ENCODE results near the gene KIAA0825.

The KIAA0825 gene

DNA sequence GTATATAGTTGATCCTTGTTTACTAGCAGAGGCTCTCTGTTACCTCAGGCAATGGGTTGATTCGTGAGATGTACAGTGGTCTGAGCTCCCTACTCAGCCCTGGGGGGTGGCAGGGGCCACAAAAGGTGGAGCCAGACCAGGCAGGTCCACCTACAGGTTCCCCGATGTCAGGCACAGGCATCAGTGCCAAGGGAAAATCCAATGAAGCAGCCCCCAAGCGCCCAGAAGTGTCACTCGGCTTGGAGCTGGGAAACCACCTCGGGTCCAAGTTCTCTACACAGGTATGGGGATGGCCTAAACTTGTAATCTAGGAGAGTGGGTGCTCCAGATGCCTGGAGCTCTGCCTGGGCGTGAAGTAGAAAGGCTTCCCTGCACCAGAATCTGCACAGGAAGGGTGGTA is 188.8 kb downstream of the KIAA0825 start:
- H3K4me1 ChIP-seq (ENCODE audit: insufficient read depth, insufficient read length) = no peaks in the 10 kb centered on the region

DNA sequence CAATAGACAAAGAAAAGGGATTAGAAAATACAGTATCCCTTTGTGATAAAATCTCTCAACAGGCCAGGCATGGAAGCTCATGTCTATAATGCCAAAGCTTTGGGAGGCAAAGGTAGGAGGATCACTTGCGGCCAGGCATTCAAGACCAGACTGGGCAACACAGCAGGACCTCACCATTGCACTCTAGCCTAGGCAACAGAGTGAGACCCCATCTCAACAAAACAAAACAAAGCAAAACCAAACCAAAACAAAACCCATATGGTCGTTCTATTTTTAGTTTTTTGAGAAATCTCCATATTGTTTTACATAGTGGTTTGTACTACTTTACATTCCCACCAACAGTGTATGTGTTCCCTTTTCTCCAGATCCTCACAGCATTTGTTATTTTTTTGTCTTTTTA is 193.0 kb downstream of the KIAA0825 start:
- Histone ChIP-seq H3K9me3 (ENCODE audit: insufficient read depth, low read length) (no peaks in the 10 kb centered on the region), H3K36me3 (ENCODE audit: insufficient read depth, insufficient read length, low read length) (no peaks in the 10 kb centered on the region), H3K27me3 (ENCODE audit: insufficient read depth, insufficient read length) (no peaks in the 10 kb centered on the region), H3K4me3 (ENCODE audit: insufficient read length, low read depth) (no peak overlapping the region), H3K4me1 (ENCODE audit: insufficient read depth, insufficient read length) (no peaks in the 10 kb centered on the region), H3K9ac (ENCODE audit: insufficient read length, low read depth) (no peak overlapping the region)
- TF ChIP-seq SUZ12 (IDR thresholded peaks at IDR 0.05; ENCODE audit: extremely low read depth, insufficient read depth, insufficient read length) (no peak), ZNF274 (IDR thresholded peaks at IDR 0.05; ENCODE audit: low read depth, low read length) (no peak), YY1 (IDR thresholded peaks at IDR 0.05; ENCODE audit: insufficient read depth, insufficient read length) (no peak)
- no peak for DNase-seq (ENCODE audit: low read depth, low spot score)

More for the DNA sequence above, 188.8 kb downstream of the KIAA0825 start:
- no peak for DNase-seq (ENCODE audit: low read depth, low spot score)
- Histone ChIP-seq H3K4me3 (ENCODE audit: insufficient read length, low read depth) (no peak overlapping the region), H3K9ac (ENCODE audit: insufficient read length, low read depth) (no peak overlapping the region), H3K36me3 (ENCODE audit: insufficient read depth, insufficient read length, low read length) (no peaks in the 10 kb centered on the region), H3K9me3 (ENCODE audit: insufficient read depth, low read length) (no peaks in the 10 kb centered on the region), H3K27me3 (ENCODE audit: insufficient read depth, insufficient read length) (no peaks in the 10 kb centered on the region)
- TF ChIP-seq SUZ12 (IDR thresholded peaks at IDR 0.05; ENCODE audit: extremely low read depth, insufficient read depth, insufficient read length) (no peak), YY1 (IDR thresholded peaks at IDR 0.05; ENCODE audit: insufficient read depth, insufficient read length) (no peak), ZNF274 (IDR thresholded peaks at IDR 0.05; ENCODE audit: low read depth, low read length) (no peak)

DNA sequence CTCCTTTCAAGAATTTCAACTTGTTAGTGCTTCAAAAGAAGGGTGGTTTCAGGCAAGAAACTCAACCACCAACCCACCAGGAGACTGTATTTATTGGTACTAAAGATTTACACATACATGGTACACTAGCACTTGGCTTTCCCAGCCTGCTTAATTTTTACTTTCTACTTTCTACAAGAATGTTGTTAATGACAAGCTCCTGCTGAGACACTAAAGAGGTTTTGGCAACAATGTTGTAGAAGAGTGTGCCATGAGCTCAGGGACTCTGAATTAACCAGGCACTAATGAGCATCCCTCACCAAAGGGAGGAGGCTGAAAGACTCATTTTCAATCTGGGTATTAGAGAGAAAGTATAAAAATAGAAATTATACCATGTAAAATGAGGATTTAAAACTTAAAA is 195.0 kb downstream of the KIAA0825 start:
- H3K4me1 ChIP-seq (ENCODE audit: insufficient read depth, insufficient read length) = no peaks in the 10 kb centered on the region
- H3K36me3 ChIP-seq (ENCODE audit: insufficient read depth, insufficient read length, low read length) = no peaks in the 10 kb centered on the region
- TF ChIP-seq ZNF274 (IDR thresholded peaks at IDR 0.05; ENCODE audit: low read depth, low read length) (no peak), SUZ12 (IDR thresholded peaks at IDR 0.05; ENCODE audit: extremely low read depth, insufficient read depth, insufficient read length) (no peak), YY1 (IDR thresholded peaks at IDR 0.05; ENCODE audit: insufficient read depth, insufficient read length) (no peak)
- no peaks in the 10 kb centered on the region for H3K9me3 ChIP-seq (ENCODE audit: insufficient read depth, low read length)
- no peaks in the 10 kb centered on the region for H3K27me3 ChIP-seq (ENCODE audit: insufficient read depth, insufficient read length)
- no peak for DNase-seq (ENCODE audit: low read depth, low spot score)
- no peak overlapping the region for H3K4me3 ChIP-seq (ENCODE audit: insufficient read length, low read depth)
- no peak overlapping the region for H3K9ac ChIP-seq (ENCODE audit: insufficient read length, low read depth)

- H3K9me3 ChIP-seq (ENCODE audit: insufficient read depth, low read length) = no peaks in the 10 kb centered on the region
- TF ChIP-seq ZNF274 (IDR thresholded peaks at IDR 0.05; ENCODE audit: low read depth, low read length) (no peak), YY1 (IDR thresholded peaks at IDR 0.05; ENCODE audit: insufficient read depth, insufficient read length) (no peak), SUZ12 (IDR thresholded peaks at IDR 0.05; ENCODE audit: extremely low read depth, insufficient read depth, insufficient read length) (no peak)
- no peak overlapping the region for H3K4me3 ChIP-seq (ENCODE audit: insufficient read length, low read depth)
- H3K4me1 ChIP-seq (ENCODE audit: insufficient read depth, insufficient read length) = no peaks in the 10 kb centered on the region
- H3K27me3 ChIP-seq (ENCODE audit: insufficient read depth, insufficient read length) = no peaks in the 10 kb centered on the region
- no peaks in the 10 kb centered on the region for H3K36me3 ChIP-seq (ENCODE audit: insufficient read depth, insufficient read length, low read length)
- H3K9ac ChIP-seq (ENCODE audit: insufficient read length, low read depth) = no peak overlapping the region
- no peak for DNase-seq (ENCODE audit: low read depth, low spot score)
These were observed 195.6 kb downstream of the KIAA0825 start for GRCh38 chr5:94422812-94423211.

DNA sequence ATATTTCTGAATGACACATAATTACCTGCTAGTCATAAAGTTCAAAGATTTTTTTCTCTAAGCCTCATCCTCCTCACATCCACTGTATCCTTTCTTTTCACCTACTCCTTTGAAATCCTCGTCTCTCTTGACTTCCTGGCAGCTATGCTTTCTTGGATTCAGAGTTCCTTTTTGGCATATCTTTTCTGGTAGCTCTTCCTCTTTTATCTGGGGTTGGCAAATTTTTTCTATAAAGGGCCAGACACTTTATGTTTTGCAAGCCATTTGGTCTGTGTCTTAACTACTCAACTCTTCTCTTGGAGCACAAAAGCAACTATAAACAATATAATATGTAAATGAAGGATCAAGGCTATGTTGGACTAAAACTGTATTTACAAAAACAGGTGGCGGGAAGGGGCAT is 197.5 kb downstream of the KIAA0825 start:
- Histone ChIP-seq H3K9me3 (ENCODE audit: insufficient read depth, low read length) (no peaks in the 10 kb centered on the region), H3K9ac (ENCODE audit: insufficient read length, low read depth) (no peak overlapping the region), H3K27me3 (ENCODE audit: insufficient read depth, insufficient read length) (no peaks in the 10 kb centered on the region), H3K4me1 (ENCODE audit: insufficient read depth, insufficient read length) (no peaks in the 10 kb centered on the region), H3K4me3 (ENCODE audit: insufficient read length, low read depth) (no peak overlapping the region), H3K36me3 (ENCODE audit: insufficient read depth, insufficient read length, low read length) (no peaks in the 10 kb centered on the region)
- no peak for TF ChIP-seq YY1 (IDR thresholded peaks at IDR 0.05; ENCODE audit: insufficient read depth, insufficient read length)
- no peak for TF ChIP-seq ZNF274 (IDR thresholded peaks at IDR 0.05; ENCODE audit: low read depth, low read length)
- TF ChIP-seq SUZ12 (IDR thresholded peaks at IDR 0.05; ENCODE audit: extremely low read depth, insufficient read depth, insufficient read length) = no peak
- DNase-seq (ENCODE audit: low read depth, low spot score) = no peak

DNA sequence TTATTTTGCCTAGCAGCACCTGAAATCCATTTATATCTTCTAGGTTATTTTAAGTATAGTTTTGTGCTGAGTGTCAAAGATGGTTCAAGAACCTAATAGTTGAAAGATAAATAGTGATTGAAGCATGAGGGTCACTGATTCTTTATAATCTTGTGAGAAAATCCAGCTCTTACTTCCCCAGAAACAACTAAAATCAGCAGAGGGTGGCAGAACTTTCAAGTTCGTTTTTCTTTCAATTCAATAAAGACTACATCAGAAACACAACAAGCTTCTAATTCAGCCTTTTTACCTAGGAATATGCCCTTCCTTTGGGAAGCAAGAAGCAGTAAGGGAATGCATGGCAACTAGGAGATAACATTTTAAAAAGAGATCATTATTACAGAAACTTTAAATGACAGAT is 202.6 kb downstream of the KIAA0825 start:
- Histone ChIP-seq H3K27me3 (ENCODE audit: insufficient read depth, insufficient read length) (no peaks in the 10 kb centered on the region), H3K9ac (ENCODE audit: insufficient read length, low read depth) (no peak overlapping the region), H3K9me3 (ENCODE audit: insufficient read depth, low read length) (no peaks in the 10 kb centered on the region), H3K36me3 (ENCODE audit: insufficient read depth, insufficient read length, low read length) (no peaks in the 10 kb centered on the region), H3K4me1 (ENCODE audit: insufficient read depth, insufficient read length) (no peaks in the 10 kb centered on the region), H3K4me3 (ENCODE audit: insufficient read length, low read depth) (no peak overlapping the region)
- TF ChIP-seq ZNF274 (IDR thresholded peaks at IDR 0.05; ENCODE audit: low read depth, low read length) (no peak), YY1 (IDR thresholded peaks at IDR 0.05; ENCODE audit: insufficient read depth, insufficient read length) (no peak), SUZ12 (IDR thresholded peaks at IDR 0.05; ENCODE audit: extremely low read depth, insufficient read depth, insufficient read length) (no peak)
- no peak for DNase-seq (ENCODE audit: low read depth, low spot score)

- H3K9ac ChIP-seq (ENCODE audit: insufficient read length, low read depth) = no peak overlapping the region
- no peaks in the 10 kb centered on the region for H3K4me1 ChIP-seq (ENCODE audit: insufficient read depth, insufficient read length)
- H3K9me3 ChIP-seq (ENCODE audit: insufficient read depth, low read length) = no peaks in the 10 kb centered on the region
- TF ChIP-seq ZNF274 (IDR thresholded peaks at IDR 0.05; ENCODE audit: low read depth, low read length) (no peak), YY1 (IDR thresholded peaks at IDR 0.05; ENCODE audit: insufficient read depth, insufficient read length) (no peak), SUZ12 (IDR thresholded peaks at IDR 0.05; ENCODE audit: extremely low read depth, insufficient read depth, insufficient read length) (no peak)
- no peaks in the 10 kb centered on the region for H3K27me3 ChIP-seq (ENCODE audit: insufficient read depth, insufficient read length)
- no peak overlapping the region for H3K4me3 ChIP-seq (ENCODE audit: insufficient read length, low read depth)
- DNase-seq (ENCODE audit: low read depth, low spot score) = no peak
- H3K36me3 ChIP-seq (ENCODE audit: insufficient read depth, insufficient read length, low read length) = no peaks in the 10 kb centered on the region
These were observed 209.0 kb downstream of the KIAA0825 start for GRCh38 chr5:94409440-94409839.
